Right renal cortex interstitium (tissue), 3 donors: ENCODE results near the gene NUDT8. TPM values are rescaled to one million over a fixed set of nuclear protein-coding genes. Genes with fewer than 3 reads are reported as not detected.
"Not testable (repeated sequence)": the region's sequence is repeated elsewhere in the genome, so short reads cannot be mapped to it uniquely, and the experiment has no call there.

ENCODE experiments used
- DNase-seq, 3 donors: peaks; one replicate each; pipeline ENCODE4 v3.0.0-alpha.2; 2013; ENCODE audit warnings: low read depth in 3 of 3, low spot score in 2 of 3
- polyA plus RNA-seq, 3 donors: library from polyadenylated mRNA; unstranded; fragments of 120-200 nt; gene quantifications; one replicate each; pipeline ENCODE4 v1.2.1, GENCODE V29; 2013; ENCODE audit not compliant: insufficient read length in 3 of 3

NUDT8 gene
- polyA plus RNA-seq, 3 donors = 3.3 to 5.3 (median 3.4) TPM

GRCh38 chr11:67644042-67644441, 14.3 kb upstream of the NUDT8 start:
- no peak for DNase-seq

- no peak for DNase-seq
Observed at GRCh38 chr11:67642173-67643120, 12.7 kb upstream of the NUDT8 start.

DNA sequence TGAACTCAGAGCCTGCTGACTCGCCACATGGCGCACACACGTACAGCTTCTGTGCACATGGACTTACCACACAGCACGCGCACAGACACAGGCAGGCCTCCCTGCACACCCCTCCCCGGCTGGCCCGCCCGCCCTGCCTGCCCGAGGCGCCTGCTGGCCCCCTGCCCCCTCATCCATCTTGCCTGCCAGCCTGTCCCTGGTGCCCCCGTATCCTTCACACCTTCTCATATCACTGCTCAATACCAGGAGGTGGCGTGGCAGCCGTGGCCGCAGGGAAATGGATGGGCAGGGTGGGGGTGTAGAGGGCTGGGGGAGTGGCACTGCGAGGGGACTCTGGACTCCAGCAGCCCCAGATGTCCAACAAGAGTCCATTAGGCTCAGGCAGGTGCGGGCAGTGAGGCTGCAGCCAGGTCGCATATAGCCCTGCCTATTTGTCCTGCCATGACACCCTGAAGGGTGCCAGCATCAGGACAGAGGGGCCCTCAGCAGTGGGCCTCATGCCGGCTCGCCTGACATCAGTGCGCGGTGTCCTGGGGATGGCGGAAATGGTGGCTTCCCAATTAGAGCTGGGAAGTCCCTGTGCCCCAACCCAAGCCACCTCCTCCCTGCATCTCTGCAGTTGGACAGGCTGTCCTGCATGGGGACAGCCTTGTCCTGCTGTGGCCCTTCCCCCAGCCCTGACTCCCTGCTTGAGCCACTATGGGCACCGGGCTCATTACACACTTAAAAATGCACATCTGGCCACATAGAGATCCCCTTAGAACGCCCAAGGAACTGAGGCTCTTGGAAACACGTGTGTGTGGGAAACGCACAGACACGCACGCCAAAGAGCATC, 11.8 kb upstream of the NUDT8 start:
- no peak for DNase-seq

DNA sequence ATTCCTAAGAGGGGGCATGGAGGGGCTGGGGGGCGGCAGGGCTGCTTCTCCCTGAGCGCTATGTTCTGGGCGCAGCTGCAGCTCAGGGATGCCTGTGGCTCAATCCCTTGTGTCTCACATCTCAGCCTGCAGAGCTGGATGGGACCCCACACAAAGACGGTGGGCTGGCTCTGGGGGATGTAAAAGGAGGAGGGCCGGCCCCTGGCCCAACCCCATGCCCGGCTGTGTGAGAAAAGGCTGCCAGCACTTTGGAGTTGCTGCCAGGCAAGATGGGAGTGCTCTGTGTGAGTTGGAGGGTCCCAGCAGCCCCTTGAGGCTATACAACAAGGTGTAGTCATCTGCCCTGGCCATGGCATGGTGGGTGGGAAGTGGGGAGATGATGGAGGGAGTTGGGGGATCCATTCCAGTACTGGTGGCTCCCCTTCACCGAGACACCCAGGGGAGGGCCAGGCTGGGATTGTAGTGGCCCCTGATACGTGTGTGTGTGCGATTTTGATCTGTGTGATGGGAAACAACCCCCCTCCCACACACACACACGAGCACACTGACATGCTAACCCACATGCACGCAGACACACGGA, 11.1 kb upstream of the NUDT8 start:
- no peak for DNase-seq

GRCh38 chr11:67640021-67640757, 10.5 kb upstream of the NUDT8 start:
- no peak for DNase-seq

DNA sequence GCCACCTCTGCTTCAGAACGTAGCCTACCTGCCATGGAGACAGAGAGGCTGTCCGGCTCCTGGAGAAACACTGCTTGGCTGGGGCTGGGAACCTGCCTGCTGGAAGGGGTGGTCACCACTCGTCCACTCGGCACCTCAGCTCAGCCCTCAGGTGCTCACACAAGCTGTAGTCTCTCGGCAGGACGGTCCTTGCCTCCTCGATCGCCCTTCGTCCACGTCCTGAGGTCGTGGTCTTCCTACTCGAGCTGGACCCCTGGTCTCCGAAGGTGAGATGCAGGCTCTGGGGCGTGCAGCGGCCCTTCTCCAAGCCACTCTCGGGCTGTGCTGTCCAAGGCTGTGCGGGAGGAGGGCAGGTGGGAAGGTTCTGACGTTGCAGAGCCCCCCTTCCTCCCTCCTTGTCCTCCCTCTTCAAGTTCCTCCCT, 9.7 kb upstream of the NUDT8 start, which contains the start of gene TBX10:
TBX10 (minus strand) TSS at position 326 of the 422 bp plus-strand sequence; CDS start at position 35, 291 bp downstream.
- no peak for DNase-seq

GRCh38 chr11:67638535-67639437, 9.0 kb upstream of the NUDT8 start:
- DNase-seq = no peak

DNA sequence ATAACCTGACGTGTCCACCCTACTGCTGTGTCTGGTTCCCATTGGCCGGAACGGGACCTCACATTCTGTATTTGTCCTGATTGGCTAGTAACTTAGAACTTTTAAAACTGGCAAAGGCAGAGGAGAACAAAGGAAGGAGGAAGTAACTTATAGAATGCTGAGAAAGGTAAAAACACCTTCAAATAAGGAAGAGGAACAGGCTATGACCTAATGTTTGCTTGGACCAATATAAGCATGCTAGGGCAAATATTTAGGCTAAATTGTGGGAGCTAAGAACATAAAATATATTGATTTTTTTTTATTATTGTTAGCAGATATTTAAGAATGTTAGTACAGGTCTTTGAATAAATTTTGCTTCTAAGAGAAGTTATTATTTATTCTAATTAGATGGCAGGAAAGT, 7.7 kb upstream of the NUDT8 start:
- DNase-seq = not testable (repeated sequence)

DNA sequence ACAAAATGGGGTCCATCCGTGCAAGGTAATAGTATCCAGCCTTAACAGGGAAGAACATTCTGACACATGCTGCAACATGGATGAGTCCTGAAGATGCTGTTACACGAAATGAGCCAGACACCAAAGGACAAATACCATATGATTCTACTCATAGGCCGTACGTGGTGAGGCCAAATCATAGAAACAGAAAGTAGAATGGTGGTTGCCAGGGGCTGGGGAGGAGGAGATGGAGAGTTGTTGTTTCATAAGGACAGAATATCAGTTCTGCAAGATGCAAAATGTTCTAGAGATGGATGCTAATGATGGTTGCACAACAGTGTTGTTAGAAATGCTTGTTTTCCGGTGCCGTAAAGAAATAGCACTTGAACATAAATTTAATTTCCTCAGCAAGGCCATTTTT, 7.2 kb upstream of the NUDT8 start:
- no peak for DNase-seq

- no peak for DNase-seq
Observed at GRCh38 chr11:67635231-67635521, 5.4 kb upstream of the NUDT8 start.

DNA sequence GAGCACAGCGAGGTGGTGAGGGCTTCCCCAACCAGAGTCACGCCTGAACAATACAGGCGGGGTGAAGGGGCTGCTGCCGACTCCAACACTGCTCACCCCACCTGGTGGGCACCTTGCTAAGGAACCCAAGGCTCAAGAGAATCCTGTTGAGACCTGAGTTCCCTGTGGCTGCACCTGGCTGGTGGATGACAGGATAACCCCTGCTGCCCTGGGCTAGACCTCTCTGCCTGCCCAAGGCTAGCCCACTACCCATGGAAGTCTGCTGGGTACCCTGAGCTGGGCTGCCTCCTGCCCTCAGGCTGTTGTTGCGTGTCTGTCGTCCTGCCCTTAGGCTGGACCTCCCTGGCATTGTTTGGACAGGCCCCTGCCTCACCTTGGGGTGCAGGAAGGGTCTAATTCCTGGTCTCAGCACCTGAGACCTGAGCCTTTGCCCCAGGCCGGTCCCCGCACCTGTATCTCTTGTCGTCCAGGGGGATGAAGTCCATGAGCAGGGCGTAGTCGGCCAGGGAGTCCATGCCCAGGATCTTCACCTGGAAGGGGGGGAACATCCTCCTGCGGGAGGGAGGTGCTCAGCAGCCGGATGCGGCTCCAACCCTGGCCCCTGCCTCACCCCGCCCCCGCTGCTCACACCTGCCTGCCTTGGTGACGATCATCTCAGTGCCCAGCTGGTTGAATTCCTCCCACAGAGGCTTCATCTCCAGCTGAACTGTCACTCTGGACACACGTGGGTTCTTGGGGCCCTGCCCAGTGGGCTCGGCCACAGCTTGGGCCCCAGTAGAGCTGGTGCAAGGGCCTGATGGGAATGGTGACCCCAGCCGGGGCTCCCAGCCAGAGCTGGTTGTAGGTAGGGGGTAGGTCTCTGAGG, 4.9 kb upstream of the NUDT8 start:
- no peak for DNase-seq

GRCh38 chr11:67633758-67634365, 4.1 kb upstream of the NUDT8 start:
- DNase-seq = no peak

DNA sequence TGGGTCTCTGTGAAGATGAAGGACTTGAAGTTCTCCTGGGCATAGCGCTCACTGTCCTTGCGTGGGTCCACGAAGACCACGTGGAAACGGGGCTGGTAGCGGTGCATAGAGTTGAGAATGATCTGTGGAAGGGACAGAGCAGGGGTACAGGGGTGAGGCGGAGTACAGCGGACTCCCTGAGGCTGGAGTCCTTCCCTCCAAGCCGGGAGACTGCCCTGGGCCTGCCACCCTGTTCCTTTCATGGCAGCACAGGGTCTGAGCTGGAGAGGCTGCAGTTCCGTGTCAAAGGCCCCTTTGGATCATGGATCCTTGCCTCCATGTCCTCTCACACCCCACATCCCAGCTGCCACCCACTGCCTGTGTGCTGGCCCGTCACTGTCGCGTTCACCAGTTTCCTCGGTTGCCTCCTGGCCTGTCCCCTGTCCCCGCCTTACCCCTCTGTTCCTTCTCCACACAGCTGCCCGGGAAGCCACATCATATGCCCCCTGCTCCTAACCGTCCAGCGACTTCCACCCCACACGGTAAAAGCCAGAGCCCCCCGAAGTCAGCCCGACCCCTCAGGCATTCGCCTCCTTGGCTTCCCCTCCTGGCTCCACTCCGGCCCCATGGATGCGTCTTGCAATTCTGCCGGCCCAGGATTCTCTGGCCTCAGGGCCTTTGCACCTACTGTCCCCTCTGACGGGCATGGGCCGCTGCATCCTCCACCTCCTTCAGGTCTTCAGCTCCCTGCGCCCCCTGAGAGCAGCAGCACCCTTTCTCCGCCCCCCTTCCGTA, 3.4 kb upstream of the NUDT8 start:
- DNase-seq = no peak

DNA sequence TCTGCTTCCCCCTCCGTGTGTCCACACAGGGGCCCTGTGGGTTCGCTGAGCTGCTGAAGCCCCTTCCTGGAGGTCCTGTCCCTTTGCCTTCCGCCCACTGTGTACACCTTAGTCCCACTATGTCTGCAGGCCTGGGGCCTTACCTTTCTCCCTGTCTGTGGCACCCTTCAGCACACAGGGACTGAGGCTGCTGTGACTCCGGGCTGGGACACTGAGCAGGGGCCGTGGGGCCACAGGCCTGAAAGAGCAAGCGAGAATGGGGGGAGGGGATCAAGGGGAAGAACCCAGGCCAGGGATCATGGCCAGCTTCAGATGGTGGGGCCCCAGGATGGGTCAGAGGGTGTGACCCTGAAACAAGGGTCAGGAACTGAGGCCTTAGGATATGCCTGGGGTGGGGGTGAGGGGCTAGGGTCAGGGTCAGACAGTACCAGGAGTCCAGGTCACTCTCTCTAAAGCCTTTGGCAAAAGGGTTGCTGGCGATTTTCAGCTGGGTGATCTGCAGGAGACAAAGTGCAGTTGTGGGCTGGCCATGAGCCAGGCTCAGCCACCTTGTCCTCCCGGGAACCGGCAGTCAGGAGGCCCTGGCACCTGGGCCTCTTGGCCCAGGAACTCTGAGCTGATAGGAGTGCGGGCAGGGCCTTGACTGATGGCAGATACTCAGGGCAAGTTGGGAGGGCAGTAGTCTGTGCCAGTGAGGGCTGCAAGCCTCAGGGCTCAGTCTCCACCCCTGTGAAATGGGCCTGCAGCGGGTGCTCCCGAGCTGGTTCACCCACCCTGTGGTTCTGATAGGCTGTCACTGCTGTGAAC, 2.6 kb upstream of the NUDT8 start:
- DNase-seq = no peak

GRCh38 chr11:67631853-67632174, 2.1 kb upstream of the NUDT8 start:
- no peak for DNase-seq

DNA sequence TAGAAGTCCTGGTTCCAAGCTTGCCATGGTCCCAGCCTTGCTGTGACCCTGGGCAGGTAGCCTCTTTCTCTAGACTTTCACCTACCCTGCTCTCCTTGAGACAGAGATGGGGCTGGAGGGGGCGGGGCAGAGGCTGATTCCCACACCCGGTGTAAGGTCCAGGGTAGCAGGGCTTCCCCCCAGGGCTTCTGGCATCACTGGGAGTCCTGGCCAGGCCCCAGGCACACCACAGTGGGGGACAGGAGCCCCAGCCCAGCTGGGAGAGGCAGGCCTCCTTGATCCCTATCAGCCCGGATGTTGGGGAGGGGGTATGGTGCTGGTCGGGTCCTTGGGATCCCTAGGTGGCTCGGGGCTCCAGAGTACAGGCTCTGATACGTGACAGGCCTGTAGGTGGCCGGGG, 1.7 kb upstream of the NUDT8 start:
- no peak for DNase-seq

DNA sequence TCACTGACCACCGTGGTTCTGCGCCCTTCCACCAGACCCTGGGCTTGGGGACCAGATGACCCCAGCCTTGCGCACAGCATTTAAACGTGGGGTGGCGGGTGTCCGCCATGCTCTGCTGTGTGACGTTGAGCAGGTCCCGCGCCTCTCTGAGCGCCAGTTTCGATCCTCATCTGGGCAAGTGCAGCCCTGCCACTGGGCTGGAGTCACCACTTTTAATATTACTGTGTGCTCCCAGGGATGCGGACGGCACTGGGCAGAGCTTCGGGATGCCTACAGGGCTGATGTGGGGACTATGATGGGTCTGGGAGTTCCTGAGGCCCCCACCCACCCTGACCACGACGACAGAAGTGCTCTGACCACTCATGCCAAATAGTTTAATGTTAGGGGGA, 1.2 kb upstream of the NUDT8 start:
- DNase-seq = no peak
